Measurements from ENCODE around the gene ATF7IP2. TPM values are rescaled to one million over a fixed set of nuclear protein-coding genes. Genes with fewer than 3 reads are reported as not detected.

Gene ATF7IP2
- total and polyA plus RNA-seq, 2 of the 13 experiments (the other 11 are each of a cell fraction or from before 2014, with no cell fraction given), result 117 to 217 TPM

DNA sequence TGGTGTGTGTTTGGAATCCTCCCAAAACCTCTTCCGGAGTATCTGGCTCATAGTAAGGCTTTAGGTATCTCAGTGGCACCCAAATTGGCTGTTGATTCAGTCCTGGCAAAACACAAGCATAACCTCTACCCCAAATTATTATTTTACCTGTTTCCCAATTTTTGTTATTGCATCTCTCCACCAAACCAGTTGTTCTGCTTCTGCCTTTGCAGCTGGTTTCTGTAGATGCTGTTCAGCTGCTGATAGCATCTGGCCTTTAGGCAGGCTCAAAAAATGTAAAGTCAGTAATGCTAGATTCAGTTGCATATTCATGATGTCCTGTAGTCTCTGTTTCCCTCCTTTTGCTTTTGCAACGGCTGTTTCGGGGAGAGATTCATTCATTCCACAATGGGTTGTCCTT, 33.8 kb downstream of the ATF7IP2 start (continued):
- TF ChIP-seq TEAD2 (CRISPR knock-in tag; IDR thresholded peaks at IDR 0.05) (no peak), ZNF883 (CRISPR knock-in tag; IDR thresholded peaks at IDR 0.05; ENCODE audit: not compliant biosample characterization) (no peak), REST (IDR thresholded peaks at IDR 0.05; ENCODE audit: borderline replicate concordance in 1 of 2, low read depth in 1 of 2, low read length in 2 of 2) (no peak), ZHX2 (IDR thresholded peaks at IDR 0.05; ENCODE audit: low read depth) (no peak), ZHX2 (CRISPR knock-in tag; IDR thresholded peaks at IDR 0.05; ENCODE audit: borderline replicate concordance) (no peak), ZEB1 (IDR thresholded peaks at IDR 0.05; ENCODE audit: insufficient replicate concordance, low read depth) (no peak), BORCS8-MEF2B (CRISPR knock-in tag; IDR thresholded peaks at IDR 0.05) (no peak), NFKBIZ (CRISPR knock-in tag; IDR thresholded peaks at IDR 0.05) (no peak), TBX3 (IDR thresholded peaks at IDR 0.05; ENCODE audit: borderline replicate concordance) (no peak), MLLT10 (CRISPR knock-in tag; IDR thresholded peaks at IDR 0.05) (no peak), MEF2D (CRISPR knock-in tag; IDR thresholded peaks at IDR 0.05) (no peak), ZNF350 (CRISPR knock-in tag; IDR thresholded peaks at IDR 0.05; ENCODE audit: borderline replicate concordance, low read depth) (no peak), RELA (CRISPR knock-in tag; IDR thresholded peaks at IDR 0.05) (no peak)
